ENCODE measurements around the gene PLXND1. TPM values are rescaled to one million over a fixed set of nuclear protein-coding genes. Genes with fewer than 3 reads are reported as not detected.

The PLXND1 gene
- total RNA-seq, 2 donors from 2014 or later: 73.1 to 83.2 TPM

DNA sequence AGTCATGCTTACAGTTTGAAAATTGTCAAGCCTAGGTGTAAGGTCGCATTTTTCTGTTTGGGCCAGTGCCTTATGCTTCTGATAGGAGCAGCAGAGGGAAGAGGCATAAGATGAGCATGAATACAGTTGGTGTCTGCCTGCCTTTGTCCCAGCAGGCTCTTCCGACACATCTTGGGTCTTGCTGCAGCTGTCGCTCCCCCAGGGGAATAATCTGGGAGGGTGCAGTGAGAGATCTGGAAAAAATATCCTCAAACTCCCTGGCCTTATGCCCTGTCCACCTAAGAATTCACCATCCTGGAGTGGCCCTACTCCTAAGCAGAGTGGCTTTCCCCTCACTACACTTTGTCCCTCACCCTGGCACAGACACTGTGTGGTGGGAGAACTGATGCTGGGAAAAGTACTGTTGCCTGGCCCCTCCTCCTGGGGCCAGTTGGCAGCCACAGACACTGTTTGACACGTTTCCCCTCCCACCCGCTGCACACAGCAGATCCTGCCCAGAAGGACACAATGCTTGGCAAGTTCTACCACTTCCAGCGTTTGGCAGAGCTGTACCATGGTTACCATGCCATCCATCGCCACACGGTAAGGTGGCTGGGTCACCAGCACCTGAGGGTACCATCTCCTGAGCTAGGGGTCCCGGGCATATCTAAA, 99.2 kb downstream of the PLXND1 start:
- H3K4me1 Mint-ChIP-seq: no peaks in the 10 kb centered on the region

GRCh38 chr3:129506231-129506742, 100.2 kb downstream of the PLXND1 start:
- no peak overlapping the region for H3K27ac ChIP-seq (ENCODE audit: low read depth, low read length)
- no peak overlapping the region for H3K4me3 ChIP-seq (ENCODE audit: low read length)
- no peaks in the 10 kb centered on the region for H3K9me3 ChIP-seq (ENCODE audit: control insufficient read depth, low read length)
- H3K4me1 Mint-ChIP-seq: no peaks in the 10 kb centered on the region
- 94 to 97% methylated on average over 8 to 9 of the region's 9 CpGs for WGBS, 2 experiments (ENCODE audit: insufficient coverage in 1 of 2, insufficient read length in 1 of 2)
- H3K27me3 ChIP-seq (ENCODE audit: control insufficient read depth, insufficient read depth, low read length, poor library complexity, severe bottlenecking): no peaks in the 10 kb centered on the region
- no peak overlapping the region for H3K9ac ChIP-seq (ENCODE audit: extremely low read depth, low read length, poor library complexity, severe bottlenecking)
- peaks cover 42% of the 10 kb centered on the region for H3K36me3 ChIP-seq (ENCODE audit: control insufficient read depth, insufficient read depth, low read length)
- peaks cover 3% of the 10 kb centered on the region for H3K4me1 ChIP-seq (ENCODE audit: control insufficient read depth, insufficient read depth, low read length)
- peaks cover 35% of the 10 kb centered on the region for H3K36me3 Mint-ChIP-seq (ENCODE audit: low read depth)
- DNase-seq: no peak
- no peak overlapping the region for H3K27ac Mint-ChIP-seq
- H3K27me3 Mint-ChIP-seq (ENCODE audit: insufficient read depth): no peaks in the 10 kb centered on the region
- TF ChIP-seq, protein P1, sequence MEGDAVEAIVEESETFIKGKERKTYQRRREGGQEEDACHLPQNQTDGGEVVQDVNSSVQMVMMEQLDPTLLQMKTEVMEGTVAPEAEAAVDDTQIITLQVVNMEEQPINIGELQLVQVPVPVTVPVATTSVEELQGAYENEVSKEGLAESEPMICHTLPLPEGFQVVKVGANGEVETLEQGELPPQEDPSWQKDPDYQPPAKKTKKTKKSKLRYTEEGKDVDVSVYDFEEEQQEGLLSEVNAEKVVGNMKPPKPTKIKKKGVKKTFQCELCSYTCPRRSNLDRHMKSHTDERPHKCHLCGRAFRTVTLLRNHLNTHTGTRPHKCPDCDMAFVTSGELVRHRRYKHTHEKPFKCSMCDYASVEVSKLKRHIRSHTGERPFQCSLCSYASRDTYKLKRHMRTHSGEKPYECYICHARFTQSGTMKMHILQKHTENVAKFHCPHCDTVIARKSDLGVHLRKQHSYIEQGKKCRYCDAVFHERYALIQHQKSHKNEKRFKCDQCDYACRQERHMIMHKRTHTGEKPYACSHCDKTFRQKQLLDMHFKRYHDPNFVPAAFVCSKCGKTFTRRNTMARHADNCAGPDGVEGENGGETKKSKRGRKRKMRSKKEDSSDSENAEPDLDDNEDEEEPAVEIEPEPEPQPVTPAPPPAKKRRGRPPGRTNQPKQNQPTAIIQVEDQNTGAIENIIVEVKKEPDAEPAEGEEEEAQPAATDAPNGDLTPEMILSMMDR (conservative IDR thresholded peaks at IDR 0.05): no peak
- H3K4me3 Mint-ChIP-seq: no peak overlapping the region
- no peaks in the 10 kb centered on the region for H3K9me3 Mint-ChIP-seq

More for the DNA sequence above, 99.2 kb downstream of the PLXND1 start:
- no peaks in the 10 kb centered on the region for H3K9me3 Mint-ChIP-seq
- Histone ChIP-seq H3K4me3 (ENCODE audit: low read length) (no peak overlapping the region), H3K27me3 (ENCODE audit: control insufficient read depth, insufficient read depth, low read length, poor library complexity, severe bottlenecking) (no peaks in the 10 kb centered on the region), H3K36me3 (ENCODE audit: control insufficient read depth, insufficient read depth, low read length) (peaks cover 44% of the 10 kb centered on the region), H3K9me3 (ENCODE audit: control insufficient read depth, low read length) (no peaks in the 10 kb centered on the region), H3K27ac (ENCODE audit: low read depth, low read length) (no peak overlapping the region), H3K9ac (ENCODE audit: extremely low read depth, low read length, poor library complexity, severe bottlenecking) (no peak overlapping the region), H3K4me1 (ENCODE audit: control insufficient read depth, insufficient read depth, low read length) (peaks cover 1% of the 10 kb centered on the region)
- TF ChIP-seq, protein P1 (conservative IDR thresholded peaks at IDR 0.05): no peak
- H3K27me3 Mint-ChIP-seq (ENCODE audit: insufficient read depth): no peaks in the 10 kb centered on the region
- DNase-seq: no peak
- H3K4me3 Mint-ChIP-seq: no peak overlapping the region
- peaks cover 39% of the 10 kb centered on the region for H3K36me3 Mint-ChIP-seq (ENCODE audit: low read depth)
- H3K27ac Mint-ChIP-seq: no peak overlapping the region
- 95% methylated on average over 7 to 9 of the region's 9 CpGs for WGBS, 2 experiments (ENCODE audit: insufficient coverage in 1 of 2, insufficient read length in 1 of 2)

- 93% methylated on average over 5 to 6 of the region's 6 CpGs for WGBS, 2 experiments (ENCODE audit: insufficient coverage in 1 of 2, insufficient read length in 1 of 2)
- DNase-seq: no peak
- H3K27ac ChIP-seq (ENCODE audit: low read depth, low read length): no peak overlapping the region
Measured at GRCh38 chr3:129505341-129505740, 101.1 kb downstream of the PLXND1 start.

More at GRCh38 chr3:129505341-129505740, 101.1 kb downstream of the PLXND1 start:
- no peak overlapping the region for H3K4me3 Mint-ChIP-seq
- no peak overlapping the region for H3K4me3 ChIP-seq (ENCODE audit: low read length)
- H3K27me3 ChIP-seq (ENCODE audit: control insufficient read depth, insufficient read depth, low read length, poor library complexity, severe bottlenecking): no peaks in the 10 kb centered on the region
- H3K4me1 Mint-ChIP-seq: no peaks in the 10 kb centered on the region
- H3K27ac Mint-ChIP-seq: no peak overlapping the region
- H3K9me3 Mint-ChIP-seq: no peaks in the 10 kb centered on the region
- H3K36me3 Mint-ChIP-seq (ENCODE audit: low read depth): peaks cover 43% of the 10 kb centered on the region
- no peak overlapping the region for H3K9ac ChIP-seq (ENCODE audit: extremely low read depth, low read length, poor library complexity, severe bottlenecking)
- no peaks in the 10 kb centered on the region for H3K27me3 Mint-ChIP-seq (ENCODE audit: insufficient read depth)
- H3K4me1 ChIP-seq (ENCODE audit: control insufficient read depth, insufficient read depth, low read length): peaks cover 3% of the 10 kb centered on the region
- H3K9me3 ChIP-seq (ENCODE audit: control insufficient read depth, low read length): no peaks in the 10 kb centered on the region
- peaks cover 46% of the 10 kb centered on the region for H3K36me3 ChIP-seq (ENCODE audit: control insufficient read depth, insufficient read depth, low read length)
- TF ChIP-seq, protein P1 (conservative IDR thresholded peaks at IDR 0.05): no peak

Other genes starting within 250 kb of the PLXND1 start
- gene EFCAB12, start 178.0 kb downstream of the PLXND1 start, total RNA-seq: under 1 TPM; 0.33 to 0.73 TPM
- gene MBD4, start 166.7 kb downstream of the PLXND1 start, total RNA-seq: 10 to 100 TPM; 39.5 to 45.5 TPM
- 10 to 100 TPM; 36.0 to 46.6 TPM for gene IFT122, start 166.5 kb downstream of the PLXND1 start, total RNA-seq
- under 1 TPM; 0.22 to 0.26 TPM for gene RHO, start 78.0 kb downstream of the PLXND1 start, total RNA-seq
- not detected for gene H1-8, start 63.5 kb downstream of the PLXND1 start, total RNA-seq